ENCODE results near the gene RTTN.

Gene RTTN

GRCh38 chr18:70116949-70117348 is 88.5 kb downstream of the RTTN start:
- TF ChIP-seq PATZ1 (CRISPR knock-in tag; IDR thresholded peaks at IDR 0.05; ENCODE audit: borderline replicate concordance) (no peak), OSR1 (CRISPR knock-in tag; IDR thresholded peaks at IDR 0.05) (no peak), CSRNP3 (CRISPR knock-in tag; IDR thresholded peaks at IDR 0.05) (no peak), ZNF565 (CRISPR knock-in tag; conservative IDR thresholded peaks at IDR 0.05; ENCODE audit: low read depth) (no peak), ISL1 (CRISPR knock-in tag; IDR thresholded peaks at IDR 0.05) (no peak), ESRRG (CRISPR knock-in tag; IDR thresholded peaks at IDR 0.05) (no peak), POU6F1 (CRISPR knock-in tag; IDR thresholded peaks at IDR 0.05; ENCODE audit: borderline replicate concordance, low read depth) (no peak), CSDC2 (CRISPR knock-in tag; IDR thresholded peaks at IDR 0.05) (no peak), TSHZ2 (CRISPR knock-in tag; IDR thresholded peaks at IDR 0.05) (no peak), ARNTL (CRISPR knock-in tag; IDR thresholded peaks at IDR 0.05; ENCODE audit: borderline replicate concordance, low read depth) (no peak), CREB5 (CRISPR knock-in tag; IDR thresholded peaks at IDR 0.05; ENCODE audit: low read depth) (no peak)
- ATAC-seq = no peak

- TF ChIP-seq ESRRG (CRISPR knock-in tag; IDR thresholded peaks at IDR 0.05) = no peak
- TF ChIP-seq CREB5 (CRISPR knock-in tag; IDR thresholded peaks at IDR 0.05; ENCODE audit: low read depth) = no peak
- no peak for TF ChIP-seq SNAI2 (CRISPR knock-in tag; IDR thresholded peaks at IDR 0.05)
- TF ChIP-seq TSHZ2 (CRISPR knock-in tag; IDR thresholded peaks at IDR 0.05) = no peak
- no peak for TF ChIP-seq TOX (CRISPR knock-in tag; IDR thresholded peaks at IDR 0.05; ENCODE audit: borderline replicate concordance)
- TF ChIP-seq ZFP3 (CRISPR knock-in tag; IDR thresholded peaks at IDR 0.05) = no peak
- no peak for TF ChIP-seq GLIS3 (CRISPR knock-in tag; IDR thresholded peaks at IDR 0.05)
- TF ChIP-seq CSDC2 (CRISPR knock-in tag; IDR thresholded peaks at IDR 0.05) = no peak
- no peak for TF ChIP-seq CSRNP3 (CRISPR knock-in tag; IDR thresholded peaks at IDR 0.05)
- TF ChIP-seq ARNTL (CRISPR knock-in tag; IDR thresholded peaks at IDR 0.05; ENCODE audit: borderline replicate concordance, low read depth) = no peak
- no peak for TF ChIP-seq OSR1 (CRISPR knock-in tag; IDR thresholded peaks at IDR 0.05)
- TF ChIP-seq PATZ1 (CRISPR knock-in tag; IDR thresholded peaks at IDR 0.05; ENCODE audit: borderline replicate concordance) = no peak
- no peak for TF ChIP-seq RARB (CRISPR knock-in tag; IDR thresholded peaks at IDR 0.05)
- TF ChIP-seq PPARA (CRISPR knock-in tag; IDR thresholded peaks at IDR 0.05; ENCODE audit: borderline replicate concordance) = no peak
- TF ChIP-seq ISL1 (CRISPR knock-in tag; IDR thresholded peaks at IDR 0.05) = no peak
- TF ChIP-seq POU6F1 (CRISPR knock-in tag; IDR thresholded peaks at IDR 0.05; ENCODE audit: borderline replicate concordance, low read depth) = no peak
- no peak for TF ChIP-seq TCF4 (CRISPR knock-in tag; IDR thresholded peaks at IDR 0.05; ENCODE audit: borderline replicate concordance)
- no peak for ATAC-seq
These were observed 92.0 kb downstream of the RTTN start for GRCh38 chr18:70113511-70113910.
